ENCODE results near the gene MPHOSPH6. TPM values are rescaled to one million over a fixed set of nuclear protein-coding genes. Genes with fewer than 3 reads are reported as not detected.

The MPHOSPH6 gene
- total RNA-seq, 2 experiments from 2014 or later: 46.9 to 51.2 TPM

DNA sequence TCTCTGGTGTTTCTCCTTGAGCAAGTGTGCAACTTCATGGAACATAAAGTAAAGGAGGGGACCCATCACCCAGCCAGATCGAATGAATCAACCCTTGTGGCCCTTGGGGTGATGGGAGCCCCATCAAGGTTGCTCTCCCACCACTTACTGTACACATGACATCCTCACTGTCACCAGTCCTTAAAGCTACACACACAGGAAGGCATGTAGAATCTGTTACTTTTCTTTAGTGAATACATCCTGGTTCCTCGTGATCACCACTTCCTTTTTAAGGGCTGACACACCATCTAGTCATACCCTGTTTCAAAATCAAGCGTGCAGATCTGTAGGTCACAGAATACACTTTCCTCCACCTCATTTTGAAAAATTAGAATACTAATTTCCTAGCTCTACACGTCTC is 22.6 kb upstream of the MPHOSPH6 start:
- POLR2A ChIA-PET: interaction anchor here (0.9 to 1.6 kb wide), 2 partner anchors 22 to 58 kb away, joined by 4 to 13 read pairs; partner anchors contain the start of gene MPHOSPH6
- Mint-ChIP-seq H3K36me3 (ENCODE audit: low read depth) (no peaks in the 10 kb centered on the region), H3K9me3 (no peaks in the 10 kb centered on the region), H3K27ac (peak overlapping the region; percentile 94), H3K27me3 (peaks cover 8% of the 10 kb centered on the region), H3K4me3 (peak overlapping the region; percentile 19), H3K4me1 (ENCODE audit: low read depth) (peaks cover 21% of the 10 kb centered on the region)
- CTCF ChIA-PET: interaction anchor here (0.8 to 1.4 kb wide), 2 partner anchors 9 to 37 kb away, joined by 3 to 4 read pairs; no protein-coding TSS in a partner anchor
- peak; percentile 98 for ATAC-seq
- TF ChIP-seq, protein P1, sequence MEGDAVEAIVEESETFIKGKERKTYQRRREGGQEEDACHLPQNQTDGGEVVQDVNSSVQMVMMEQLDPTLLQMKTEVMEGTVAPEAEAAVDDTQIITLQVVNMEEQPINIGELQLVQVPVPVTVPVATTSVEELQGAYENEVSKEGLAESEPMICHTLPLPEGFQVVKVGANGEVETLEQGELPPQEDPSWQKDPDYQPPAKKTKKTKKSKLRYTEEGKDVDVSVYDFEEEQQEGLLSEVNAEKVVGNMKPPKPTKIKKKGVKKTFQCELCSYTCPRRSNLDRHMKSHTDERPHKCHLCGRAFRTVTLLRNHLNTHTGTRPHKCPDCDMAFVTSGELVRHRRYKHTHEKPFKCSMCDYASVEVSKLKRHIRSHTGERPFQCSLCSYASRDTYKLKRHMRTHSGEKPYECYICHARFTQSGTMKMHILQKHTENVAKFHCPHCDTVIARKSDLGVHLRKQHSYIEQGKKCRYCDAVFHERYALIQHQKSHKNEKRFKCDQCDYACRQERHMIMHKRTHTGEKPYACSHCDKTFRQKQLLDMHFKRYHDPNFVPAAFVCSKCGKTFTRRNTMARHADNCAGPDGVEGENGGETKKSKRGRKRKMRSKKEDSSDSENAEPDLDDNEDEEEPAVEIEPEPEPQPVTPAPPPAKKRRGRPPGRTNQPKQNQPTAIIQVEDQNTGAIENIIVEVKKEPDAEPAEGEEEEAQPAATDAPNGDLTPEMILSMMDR (IDR thresholded peaks at IDR 0.05): no peak
- intact Hi-C loops (cut with micrococcal nuclease): no loop called here
- peak; percentile 68 for DNase-seq

- ChIA-PET POLR2A (no interaction called here), CTCF (no interaction called here)
- no peak for DNase-seq
- Mint-ChIP-seq H3K36me3 (ENCODE audit: low read depth) (no peaks in the 10 kb centered on the region), H3K4me3 (no peak overlapping the region), H3K4me1 (ENCODE audit: low read depth) (peaks cover 30% of the 10 kb centered on the region), H3K27ac (no peak overlapping the region), H3K9me3 (no peaks in the 10 kb centered on the region), H3K27me3 (peaks cover 11% of the 10 kb centered on the region)
- TF ChIP-seq, protein P1 (IDR thresholded peaks at IDR 0.05): no peak
- intact Hi-C loops (cut with micrococcal nuclease): no loop called here
- ATAC-seq: no peak
Measured at GRCh38 chr16:82190386-82190785, 20.4 kb upstream of the MPHOSPH6 start.

DNA sequence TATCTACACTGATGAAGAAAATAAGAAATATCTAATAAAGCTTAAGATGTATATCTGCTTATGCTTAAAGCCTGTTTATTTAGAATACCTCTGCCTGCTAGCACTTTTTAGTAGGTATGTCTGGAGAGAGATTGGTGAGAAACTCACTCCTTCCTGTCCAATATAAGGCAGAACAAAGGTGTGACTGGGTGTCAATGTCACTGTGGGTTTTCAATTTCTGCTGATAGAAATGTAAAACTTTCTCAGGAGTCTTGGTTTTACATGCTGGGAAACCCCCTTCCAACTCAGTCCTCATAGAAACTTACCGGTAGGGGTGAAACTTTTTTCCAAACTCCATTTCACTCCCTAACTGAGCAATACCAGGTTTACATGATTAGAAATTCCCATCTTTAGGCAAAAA is 17.8 kb upstream of the MPHOSPH6 start:
- no peak overlapping the region for H3K4me3 Mint-ChIP-seq
- H3K4me1 Mint-ChIP-seq (ENCODE audit: low read depth): peaks cover 23% of the 10 kb centered on the region
- H3K27me3 Mint-ChIP-seq: peaks cover 16% of the 10 kb centered on the region
- CTCF ChIA-PET: no interaction called here
- H3K27ac Mint-ChIP-seq: no peak overlapping the region
- intact Hi-C loops (cut with micrococcal nuclease): no loop called here
- DNase-seq (peak; percentile 33), ATAC-seq (peak; percentile 54)
- POLR2A ChIA-PET: no interaction called here
- TF ChIP-seq, protein P1 (IDR thresholded peaks at IDR 0.05): no peak
- H3K36me3 Mint-ChIP-seq (ENCODE audit: low read depth): no peaks in the 10 kb centered on the region
- H3K9me3 Mint-ChIP-seq: no peaks in the 10 kb centered on the region

DNA sequence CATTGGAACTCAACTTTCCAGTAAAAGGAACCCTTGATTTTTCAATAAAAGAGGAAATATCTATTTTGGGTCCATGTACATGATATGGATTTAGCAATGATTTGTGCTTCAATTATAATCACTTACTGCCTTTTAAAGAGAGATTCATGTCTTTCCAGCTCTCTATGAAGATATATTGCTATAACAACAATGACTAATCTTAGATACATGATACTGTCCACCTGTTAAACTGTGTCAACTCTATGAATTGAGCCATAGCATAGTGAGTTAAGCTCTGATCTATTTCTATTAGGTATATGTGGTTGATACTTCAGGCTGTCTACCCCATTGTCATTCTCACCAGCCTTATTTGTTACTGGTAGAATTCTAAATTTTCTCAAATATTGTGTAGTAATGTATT is 15.0 kb upstream of the MPHOSPH6 start:
- H3K27me3 Mint-ChIP-seq: peaks cover 15% of the 10 kb centered on the region
- TF ChIP-seq, protein P1 (IDR thresholded peaks at IDR 0.05): no peak
- intact Hi-C loops (cut with micrococcal nuclease): no loop called here
- no peak overlapping the region for H3K27ac Mint-ChIP-seq
- POLR2A ChIA-PET: interaction anchor here (0.8 kb wide), 1 partner anchor 15 kb away, joined by 4 read pairs; the partner anchor contains the start of gene MPHOSPH6
- H3K4me1 Mint-ChIP-seq (ENCODE audit: low read depth): peaks cover 15% of the 10 kb centered on the region
- no peak for DNase-seq
- no peak overlapping the region for H3K4me3 Mint-ChIP-seq
- H3K9me3 Mint-ChIP-seq: no peaks in the 10 kb centered on the region
- H3K36me3 Mint-ChIP-seq (ENCODE audit: low read depth): no peaks in the 10 kb centered on the region
- no peak for ATAC-seq
- CTCF ChIA-PET: no interaction called here

DNA sequence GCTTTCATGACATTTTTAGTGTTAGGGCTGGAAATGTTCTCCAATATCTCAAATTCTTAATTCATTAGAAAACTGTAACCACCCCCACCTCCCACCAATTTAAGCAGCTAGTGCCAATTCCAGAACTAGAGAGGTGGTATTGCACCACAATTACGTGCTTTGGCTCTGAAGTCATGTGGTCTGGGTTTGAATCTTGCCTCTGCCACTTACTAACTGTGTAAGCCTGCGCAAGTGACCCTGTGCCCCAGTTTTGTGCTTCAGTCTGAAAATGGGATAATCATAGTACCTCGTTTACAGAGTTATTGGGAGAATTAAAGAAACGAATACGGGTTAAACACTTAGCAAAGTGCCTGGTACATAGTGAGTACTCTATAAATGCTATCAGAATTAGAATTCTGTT is 14.2 kb upstream of the MPHOSPH6 start:
- ChIA-PET CTCF (no interaction called here), POLR2A (no interaction called here)
- no peak overlapping the region for H3K27ac Mint-ChIP-seq

More for the DNA sequence above, 14.2 kb upstream of the MPHOSPH6 start:
- TF ChIP-seq, protein P1 (IDR thresholded peaks at IDR 0.05): no peak
- Mint-ChIP-seq H3K4me3 (no peak overlapping the region), H3K36me3 (ENCODE audit: low read depth) (no peaks in the 10 kb centered on the region), H3K9me3 (no peaks in the 10 kb centered on the region), H3K27me3 (peaks cover 13% of the 10 kb centered on the region), H3K4me1 (ENCODE audit: low read depth) (peaks cover 15% of the 10 kb centered on the region)
- intact Hi-C loops (cut with micrococcal nuclease): no loop called here
- ATAC-seq: no peak
- no peak for DNase-seq
